HG02610 (cell line): ENCODE results near the gene CLDN11.

ENCODE experiments used
- ATAC-seq: cut with Tn5 transposase; IDR thresholded peaks from one replicate; pipeline ENCODE4 v1.9.1; 2021; ENCODE audit warnings: mild to moderate bottlenecking, moderate library complexity; ENCODE audit not compliant: unreplicated experiment

CLDN11 gene

GRCh38 chr3:170418422-170419398 lies at the start of gene CLDN11:
Gene CLDN11 (plus strand): TSS chr3:170418868. CDS start chr3:170419067, 199 bp downstream.
- no peak for ATAC-seq

DNA sequence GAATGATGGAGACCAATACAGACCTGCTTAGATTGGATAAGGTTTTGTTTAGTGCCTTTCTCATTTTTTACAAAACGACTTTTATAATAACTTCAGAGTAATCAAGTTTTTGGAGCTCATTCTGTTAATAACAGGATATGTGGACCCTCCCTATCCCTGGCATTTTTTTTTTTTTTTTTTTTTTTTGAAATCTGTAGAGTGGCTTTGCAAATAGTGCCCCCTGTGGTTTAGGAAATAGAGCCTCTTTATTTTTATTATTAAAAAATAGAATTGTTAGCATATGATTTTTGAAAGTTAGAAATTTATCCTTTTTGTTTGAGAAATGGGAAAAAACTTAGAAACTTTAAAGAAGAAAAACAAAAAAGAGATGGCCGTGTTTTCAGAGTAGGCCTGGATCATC lies 49.7 kb upstream of the CLDN11 start:
- no peak for ATAC-seq

GRCh38 chr3:170372190-170372879 lies 46.3 kb upstream of the CLDN11 start:
- peak; percentile 46 for ATAC-seq

DNA sequence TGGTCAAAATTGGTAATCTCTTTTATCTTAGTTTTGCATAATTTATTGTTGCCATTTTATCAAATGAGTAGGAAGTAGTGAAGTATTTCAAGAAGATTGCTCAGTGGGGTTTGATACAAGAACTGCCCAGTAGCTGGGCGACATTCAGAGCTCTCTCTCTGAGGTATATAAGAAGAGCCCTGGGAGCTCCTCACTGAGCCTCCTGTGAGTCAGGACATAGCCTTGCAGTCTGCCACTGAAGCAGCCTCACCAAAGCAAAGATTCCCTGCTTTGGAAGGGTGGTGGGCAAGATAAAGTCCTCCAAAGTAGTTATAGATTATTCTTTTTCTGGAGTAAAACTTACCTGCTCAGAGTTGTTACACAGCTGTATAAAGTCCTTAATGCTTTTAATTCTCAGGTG lies 35.1 kb upstream of the CLDN11 start:
- no peak for ATAC-seq

DNA sequence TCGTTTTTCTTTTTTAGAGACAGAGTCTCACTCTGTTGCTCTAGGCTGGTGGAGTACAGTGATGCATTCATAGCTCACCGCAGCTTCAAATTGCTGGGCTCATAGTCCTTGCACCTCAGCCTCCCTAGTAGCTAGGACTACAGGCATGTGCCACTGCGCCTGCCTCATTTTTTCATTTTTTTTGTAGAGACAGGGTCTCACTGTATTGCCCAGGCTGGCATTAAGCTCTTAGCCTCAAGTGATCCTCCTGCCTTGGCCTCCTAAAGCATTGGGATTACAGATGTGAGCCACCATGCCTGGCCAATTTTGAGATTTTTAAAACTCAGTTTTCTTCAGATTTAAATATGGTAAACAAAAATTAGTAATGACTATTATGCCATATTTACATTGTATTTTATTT lies 32.2 kb upstream of the CLDN11 start:
- no peak for ATAC-seq

- ATAC-seq = no peak
Measured at GRCh38 chr3:170387950-170388349, 30.7 kb upstream of the CLDN11 start.

DNA sequence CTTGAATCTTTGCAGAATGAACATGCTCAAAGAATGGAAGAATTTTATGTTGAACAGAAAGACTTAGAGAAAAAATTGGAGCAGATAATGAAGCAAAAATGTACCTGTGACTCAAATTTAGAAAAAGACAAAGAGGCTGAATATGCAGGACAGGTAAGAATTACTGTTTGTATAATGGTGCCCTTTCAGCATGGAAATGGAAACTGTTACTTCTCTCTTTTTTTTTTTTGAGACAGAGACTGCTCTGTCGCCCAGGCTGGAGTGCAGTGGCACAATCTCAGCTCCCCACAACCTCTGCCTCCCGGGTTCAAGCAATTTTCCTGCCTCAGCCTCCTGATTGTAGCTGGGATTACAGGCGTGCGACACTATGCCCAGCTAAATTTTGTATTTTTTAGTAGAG lies 27.6 kb upstream of the CLDN11 start:
- no peak for ATAC-seq

GRCh38 chr3:170397685-170398084 lies 21.0 kb upstream of the CLDN11 start:
- ATAC-seq = no peak

DNA sequence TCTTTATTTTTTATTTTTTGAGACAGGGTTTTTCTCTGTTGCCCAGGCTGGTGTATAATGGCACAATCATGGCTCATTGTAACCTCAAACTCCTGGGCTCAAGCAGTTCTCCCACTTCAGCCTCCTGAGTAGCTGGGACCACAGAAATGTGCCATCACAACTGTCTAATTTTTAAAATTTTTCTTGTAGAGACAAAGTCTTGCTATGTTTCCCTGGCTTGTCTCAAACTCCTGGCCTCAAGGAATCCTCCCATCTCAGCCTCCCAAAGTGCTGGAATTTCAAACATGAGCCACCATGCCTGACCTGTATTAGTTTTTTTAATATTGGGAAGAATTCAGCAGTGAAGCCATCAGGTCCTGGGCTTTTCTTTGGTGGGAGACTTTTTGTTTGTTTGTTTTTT lies 13.6 kb upstream of the CLDN11 start:
- no peak for ATAC-seq

DNA sequence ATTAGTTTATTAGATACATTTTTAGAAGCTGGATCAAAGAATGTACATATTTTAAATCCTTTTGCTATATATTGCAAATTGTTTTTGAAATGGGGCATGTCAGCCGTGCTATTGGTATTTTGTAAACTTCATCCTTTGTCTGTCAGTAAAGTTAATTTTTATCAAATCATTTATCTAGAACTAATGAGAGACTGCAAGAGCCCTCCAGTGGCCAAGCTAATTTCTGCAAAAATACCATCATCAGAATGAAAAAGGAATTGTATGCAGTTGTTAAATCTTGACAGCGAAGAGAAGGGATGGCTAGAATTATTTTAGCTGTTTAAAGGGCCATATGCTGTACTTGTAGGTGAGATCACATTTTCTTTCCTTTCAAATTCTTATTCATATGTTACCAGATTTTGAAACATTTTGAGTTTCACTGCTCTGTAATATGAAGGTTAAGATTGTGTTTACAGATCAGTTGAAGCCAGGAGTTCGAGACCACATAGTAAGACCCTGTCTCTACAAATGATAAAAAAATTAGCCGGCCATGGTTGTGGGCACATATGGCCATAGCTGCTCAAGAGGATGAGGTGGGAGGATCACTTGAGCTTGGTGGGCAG lies 8.1 kb upstream of the CLDN11 start:
- ATAC-seq = no peak

DNA sequence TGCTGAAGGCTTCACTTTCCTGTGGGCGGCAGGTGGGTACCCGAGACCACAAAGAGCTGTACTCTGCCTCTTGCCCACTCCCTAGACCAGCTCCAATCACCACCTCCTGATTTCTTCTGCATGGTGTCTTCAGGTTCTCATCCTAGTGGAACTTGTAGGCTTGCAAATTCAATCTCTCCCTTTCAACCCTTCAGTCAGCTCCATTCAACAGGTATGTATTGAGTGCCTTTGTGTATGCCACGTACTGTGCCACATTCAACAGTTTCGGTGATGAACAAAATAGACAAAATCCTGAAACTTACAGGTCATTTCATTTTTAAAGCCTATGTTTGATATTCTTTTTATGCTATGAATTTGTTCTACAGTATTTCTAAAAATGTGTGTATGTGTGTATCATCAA lies 5.4 kb upstream of the CLDN11 start:
- no peak for ATAC-seq

GRCh38 chr3:170414202-170414663 lies 4.4 kb upstream of the CLDN11 start:
- ATAC-seq = peak; percentile 53

DNA sequence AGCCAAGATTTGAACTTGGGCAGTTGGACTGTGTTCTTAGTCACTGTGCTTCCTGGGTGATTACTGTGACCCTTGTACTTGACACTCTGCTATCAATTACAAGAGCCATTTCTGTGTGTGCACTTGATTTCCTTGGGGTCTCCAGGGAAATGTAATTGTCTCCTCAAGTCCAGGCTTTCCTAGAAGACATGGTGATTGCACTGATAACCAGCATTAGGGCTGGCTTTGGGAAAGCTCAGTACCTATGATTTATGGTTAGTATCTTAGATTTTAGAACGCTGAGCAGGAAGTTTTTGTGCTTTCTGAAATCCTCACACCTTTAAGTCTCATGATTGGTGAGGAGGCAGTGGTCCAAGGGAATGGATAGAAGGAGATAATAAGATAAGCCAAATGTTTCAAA lies 1.6 kb upstream of the CLDN11 start:
- ATAC-seq = no peak

DNA sequence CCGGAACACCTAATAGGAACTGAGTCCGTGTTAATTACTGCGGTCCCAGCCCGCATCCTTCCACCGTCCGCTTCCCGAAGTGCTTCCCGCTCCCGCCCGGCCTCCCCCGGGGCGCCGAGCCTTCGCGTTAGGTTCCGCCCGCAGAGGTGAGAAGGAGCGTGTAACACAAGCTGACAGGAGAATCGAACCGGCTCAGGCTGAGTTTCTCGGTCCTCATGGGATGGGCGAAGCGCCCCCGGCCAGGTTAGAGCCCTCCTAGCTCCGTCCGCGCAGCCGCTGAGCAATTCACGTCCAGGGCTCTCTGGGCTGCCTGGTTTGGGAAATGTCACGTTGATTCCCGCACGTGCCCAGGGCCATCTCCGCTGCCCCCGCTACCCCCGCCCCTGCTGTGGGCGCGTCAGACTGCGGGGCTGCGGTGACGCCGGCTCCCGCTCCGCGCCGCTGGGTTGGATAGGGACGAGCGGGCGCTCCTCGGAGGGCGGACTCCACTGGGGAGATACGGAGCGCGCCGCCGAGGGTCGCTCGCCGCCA lies 954 bp downstream of the CLDN11 start:
- ATAC-seq = no peak

GRCh38 chr3:170420307-170420821 lies 1.7 kb downstream of the CLDN11 start:
- no peak for ATAC-seq

DNA sequence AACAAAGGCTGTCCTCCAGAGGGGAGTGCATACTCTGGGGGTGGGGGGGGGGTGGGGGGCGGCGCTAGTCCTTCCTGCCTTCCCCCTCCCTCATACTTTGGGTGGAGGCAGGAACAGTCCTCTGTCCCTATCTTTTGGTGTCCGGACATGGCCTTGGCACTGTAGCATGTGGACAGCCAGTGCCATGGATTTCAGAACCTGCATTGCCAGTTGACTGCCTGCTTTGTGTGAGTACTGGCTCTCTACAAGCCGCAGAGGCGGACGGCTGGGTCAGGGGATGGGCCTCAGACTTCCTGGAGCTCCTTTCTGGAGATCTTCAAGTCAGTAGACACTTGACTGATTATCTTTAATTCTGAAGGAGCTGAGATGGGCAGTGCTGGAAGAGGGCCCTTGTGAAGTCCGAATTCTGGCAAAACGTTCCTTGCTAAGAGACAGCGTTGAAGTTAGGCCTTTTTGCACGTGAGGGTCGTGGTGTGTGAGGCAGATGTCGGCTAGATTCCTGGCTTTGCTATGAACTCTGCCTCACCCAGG lies 2.5 kb downstream of the CLDN11 start:
- ATAC-seq = no peak

GRCh38 chr3:170421758-170422157 lies 3.1 kb downstream of the CLDN11 start:
- ATAC-seq = no peak

- ATAC-seq = no peak
Measured at GRCh38 chr3:170423001-170423615, 4.4 kb downstream of the CLDN11 start.

DNA sequence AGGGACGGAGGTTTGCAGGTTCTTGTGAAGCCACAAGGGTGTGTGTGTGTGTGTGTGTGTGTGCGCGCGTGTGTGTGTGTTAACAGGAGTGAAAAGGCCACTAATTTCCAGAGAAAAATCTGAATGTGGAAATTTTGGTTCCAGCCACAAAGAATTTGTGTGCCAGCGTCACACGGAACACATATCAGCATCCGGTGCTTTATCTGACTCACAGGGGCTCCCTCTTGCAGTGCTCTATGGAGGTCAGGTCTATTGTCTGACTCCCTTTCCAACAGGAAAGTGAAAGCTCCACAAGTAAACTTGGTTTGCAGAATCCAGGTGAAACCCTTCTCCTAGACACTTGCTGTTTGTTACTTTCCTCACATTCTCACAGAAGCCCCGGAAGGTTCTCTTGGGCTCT lies 6.2 kb downstream of the CLDN11 start:
- no peak for ATAC-seq

- ATAC-seq = no peak
Measured at GRCh38 chr3:170425491-170426239, 7.0 kb downstream of the CLDN11 start.
